SU-DHL-6 (cell line): ENCODE results near the gene ONECUT3.

Source experiments
- H2AFZ ChIP-seq: fragments of 200-600 bp; sonication (generic); 2 replicates; pipeline ENCODE4 v1.6.1; 2014; ENCODE audit warnings: low read depth, mild to moderate bottlenecking, moderate library complexity, mixed read lengths, antibody characterized with exemption, low read length; ENCODE audit not compliant: severe bottlenecking
- H3F3A ChIP-seq: fragments of 200-600 bp; shearing (Covaris generic); 2 replicates; pipeline ENCODE4 v1.6.0; 2016; ENCODE audit warnings: antibody characterized with exemption, mild to moderate bottlenecking; ENCODE audit not compliant: insufficient read depth
- H3K27ac ChIP-seq: fragments of 200-600 bp; sonication (generic); 2 replicates; pipeline ENCODE4 v1.5.1; 2016; ENCODE audit warnings: low read depth, mild to moderate bottlenecking, low read length, moderate library complexity, mixed read lengths
- H3K27me3 ChIP-seq: fragments of 200-600 bp; sonication (generic), shearing (Covaris generic); 2 replicates; pipeline ENCODE4 v1.6.0; 2014; ENCODE audit warnings: mild to moderate bottlenecking, low read length
- H3K36me3 ChIP-seq: fragments of 200-600 bp; sonication (generic); 2 replicates; pipeline ENCODE4 v1.6.1; 2014; ENCODE audit warnings: mild to moderate bottlenecking, low read length, mixed read lengths
- H3K4me2 ChIP-seq: fragments of 300-600, 200-600 bp; shearing (Covaris generic), sonication (generic); 2 replicates; pipeline ENCODE4 v1.6.0; 2014; ENCODE audit warnings: low read length, low read depth, mild to moderate bottlenecking; ENCODE audit not compliant: poor library complexity, severe bottlenecking
- H3K4me3 ChIP-seq: fragments of 200-600 bp; sonication (generic); 2 replicates; pipeline ENCODE4 v1.5.1; 2014; ENCODE audit warnings: antibody characterized with exemption, low read length, mild to moderate bottlenecking, mixed read lengths; ENCODE audit not compliant: insufficient read depth, poor library complexity, severe bottlenecking
- H3K79me2 ChIP-seq: fragments of 200-600 bp; sonication (generic); 2 replicates; pipeline ENCODE4 v1.6.1; 2014; ENCODE audit warnings: mild to moderate bottlenecking, low read length, moderate library complexity; ENCODE audit not compliant: insufficient read depth
- H3K9ac ChIP-seq: fragments of 200-600 bp; sonication (generic); 2 replicates; pipeline ENCODE4 v1.7.0; 2014; ENCODE audit warnings: mild to moderate bottlenecking, low read length
- H3K9me2 ChIP-seq: fragments of 200-600 bp; sonication (generic); replicated peaks from 2 replicates; pipeline ENCODE4 v1.6.1; 2014; ENCODE audit warnings: low read length; ENCODE audit not compliant: insufficient read depth
- H3K9me3 ChIP-seq: fragments of 200-600 bp; sonication (generic); 2 replicates; pipeline ENCODE4 v1.6.1; 2014; ENCODE audit warnings: low read length, mixed read lengths; ENCODE audit not compliant: insufficient read depth
- H4K20me1 ChIP-seq: fragments of 200-600 bp; sonication (generic); 2 replicates; pipeline ENCODE4 v1.6.1; 2014; ENCODE audit warnings: low read depth, mild to moderate bottlenecking, antibody characterized with exemption, low read length, moderate library complexity, mixed read lengths
- CTCF ChIP-seq: fragments of 200-600 bp; sonication (generic); IDR thresholded peaks from one replicate; pipeline ENCODE4 v1.5.1; 2017; ENCODE audit warnings: antibody characterized with exemption, mild to moderate bottlenecking, low read length, moderate library complexity; ENCODE audit not compliant: insufficient read depth, poor library complexity, severe bottlenecking
- EZH2phosphoT487 ChIP-seq: fragments of 200-600 bp; sonication (generic), shearing (Covaris generic); conservative IDR thresholded peaks from 2 replicates; pipeline ENCODE4 v1.6.1; 2018; ENCODE audit warnings: mild to moderate bottlenecking, antibody characterized with exemption, low read length, moderate library complexity, mixed read lengths

ONECUT3 gene

DNA sequence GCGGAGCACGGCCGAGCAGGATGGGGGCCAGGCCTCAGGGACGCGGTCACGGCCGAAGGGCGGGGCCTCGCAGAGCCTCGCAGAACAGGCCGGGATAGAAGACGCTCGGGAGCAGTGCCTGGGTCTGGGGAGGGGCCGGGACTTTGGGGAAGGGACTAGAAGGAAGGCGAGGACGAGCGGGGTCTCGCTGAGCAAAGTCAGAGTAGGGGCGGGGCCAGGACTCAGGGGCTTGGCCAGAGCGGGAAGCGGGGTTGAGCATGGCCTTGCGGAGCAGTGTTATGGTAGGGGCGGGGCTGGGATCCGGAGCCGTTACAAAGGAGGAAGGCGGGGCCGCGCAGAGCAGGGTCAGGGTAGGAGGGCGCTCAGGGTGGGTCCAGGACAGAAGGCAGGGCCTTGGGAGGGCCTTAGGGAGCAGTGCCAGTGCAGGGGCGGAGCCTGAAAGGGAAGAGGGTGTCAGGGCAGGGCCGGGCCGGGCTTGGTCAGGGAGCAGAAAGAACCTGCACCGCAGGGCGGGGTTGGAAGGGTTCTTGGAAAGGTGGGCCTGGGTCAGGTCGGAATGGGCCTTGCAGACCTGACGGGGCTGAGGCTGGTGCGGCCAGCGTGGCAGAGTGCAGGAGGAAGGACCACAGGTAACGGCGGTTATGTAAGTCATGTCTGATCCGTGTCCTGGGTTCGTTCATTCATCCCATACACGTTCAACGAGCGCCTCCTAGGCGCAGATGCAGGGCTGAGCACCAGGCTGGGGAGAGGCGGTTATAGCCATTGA is 59.3 kb downstream of the ONECUT3 start:
- Histone ChIP-seq H3K36me3 (no peaks in the 10 kb centered on the region), H3K79me2 (no peaks in the 10 kb centered on the region), H3K9ac (peak overlapping the region; percentile 52), H3K27ac (peak overlapping the region; percentile 60), H3F3A (0 out of 2 replicates have a peak, but pooled peaks cover 5% of the 10 kb centered on the region), H2AFZ (peak overlapping the region; percentile 67), H3K27me3 (no peaks in the 10 kb centered on the region), H3K9me3 (no peaks in the 10 kb centered on the region), H3K9me2 (no peaks in the 10 kb centered on the region), H4K20me1 (no peaks in the 10 kb centered on the region), H3K4me2 (peak overlapping the region; percentile 67), H3K4me3 (peak overlapping the region; percentile 54)
- TF ChIP-seq EZH2phosphoT487 = no peak
- TF ChIP-seq CTCF = peak; percentile 86

DNA sequence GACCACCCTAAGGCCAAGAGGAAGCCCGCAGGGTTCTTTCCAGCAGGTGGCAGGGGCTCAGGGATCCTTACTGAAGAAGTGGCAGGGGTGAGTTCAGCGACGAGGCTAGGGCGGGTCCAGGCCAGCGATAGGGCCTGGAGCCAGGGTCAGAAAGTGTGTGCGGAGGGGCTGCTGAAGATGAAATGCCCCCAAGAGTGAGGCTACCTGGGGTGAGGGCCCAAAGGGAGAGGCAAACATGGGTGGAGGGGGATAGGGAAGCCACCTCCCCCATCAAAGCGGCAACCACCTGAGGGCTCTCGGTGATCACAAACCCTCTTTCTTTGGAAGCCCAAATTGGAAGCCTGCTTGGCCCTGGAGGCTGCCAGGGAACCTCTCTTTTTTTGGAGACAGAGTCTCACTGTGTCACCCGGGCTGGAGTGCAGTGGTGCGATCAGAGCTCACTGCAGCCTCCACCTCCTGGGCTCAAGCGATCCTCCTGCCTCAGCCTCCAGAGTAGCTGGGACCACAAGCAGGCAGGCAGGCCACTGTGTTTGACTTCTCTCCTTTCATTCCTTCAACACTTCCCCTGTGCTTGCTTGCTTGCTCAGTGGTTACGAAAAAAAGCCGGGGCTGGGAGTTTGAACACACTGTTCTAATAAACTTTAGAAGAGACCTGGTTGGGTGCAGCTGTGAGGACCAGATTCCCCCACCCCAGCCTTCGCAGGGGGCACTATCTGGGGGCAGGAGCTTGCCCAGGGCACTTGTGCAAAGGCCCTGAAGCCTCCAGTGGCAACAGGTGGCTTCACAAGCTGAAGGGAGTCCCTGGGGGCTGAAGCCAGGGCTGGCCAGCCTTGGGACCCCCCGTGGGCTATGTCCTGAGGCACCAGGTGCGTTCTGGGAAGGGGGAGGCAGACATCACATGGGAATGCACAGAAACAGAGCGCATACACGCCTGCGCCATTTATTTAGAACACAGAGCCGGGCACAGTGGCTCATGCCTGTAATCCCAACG is 60.2 kb downstream of the ONECUT3 start:
- peak overlapping the region; percentile 54 for H3K4me3 ChIP-seq
- TF ChIP-seq EZH2phosphoT487 (no peak), CTCF (no peak)

DNA sequence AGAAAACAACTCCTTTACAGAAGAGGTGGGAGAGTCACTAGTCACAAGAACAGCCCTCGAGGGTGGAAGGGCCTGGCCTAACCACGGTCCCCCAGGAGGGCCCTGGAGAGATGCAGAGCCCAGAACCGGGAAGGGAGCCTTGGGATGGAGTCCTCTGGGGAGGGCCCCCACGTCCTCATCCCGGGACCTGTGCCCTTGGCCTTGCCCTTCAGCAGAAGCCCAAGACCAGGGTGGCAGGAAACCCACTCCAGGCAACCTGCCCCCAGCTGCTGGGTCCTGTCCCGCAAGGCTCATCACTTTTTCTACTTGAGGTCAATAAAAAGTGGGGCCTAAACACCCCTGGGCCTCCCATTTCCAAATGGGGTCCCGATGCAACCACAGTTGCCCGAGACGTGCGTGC is 61.1 kb downstream of the ONECUT3 start:
- Histone ChIP-seq H3K27me3 (no peaks in the 10 kb centered on the region), H3F3A (0 out of 2 replicates have a peak, but pooled peaks cover 5% of the 10 kb centered on the region), H3K9me2 (no peaks in the 10 kb centered on the region), H3K4me2 (no peak overlapping the region), H3K9me3 (no peaks in the 10 kb centered on the region), H4K20me1 (no peaks in the 10 kb centered on the region), H3K79me2 (no peaks in the 10 kb centered on the region), H3K9ac (no peak overlapping the region), H3K4me3 (no peak overlapping the region), H2AFZ (no peak overlapping the region), H3K27ac (no peak overlapping the region), H3K36me3 (no peaks in the 10 kb centered on the region)
- TF ChIP-seq EZH2phosphoT487 = no peak
- no peak for TF ChIP-seq CTCF

More for the DNA sequence above, 60.2 kb downstream of the ONECUT3 start:
- no peaks in the 10 kb centered on the region for H4K20me1 ChIP-seq
- peak overlapping the region; percentile 52 for H3K9ac ChIP-seq
- 0 out of 2 replicates have a peak, but pooled peaks cover 5% of the 10 kb centered on the region for H3F3A ChIP-seq
- H2AFZ ChIP-seq = no peak overlapping the region
- H3K27ac ChIP-seq = no peak overlapping the region
- peak overlapping the region; percentile 67 for H3K4me2 ChIP-seq
- no peaks in the 10 kb centered on the region for H3K36me3 ChIP-seq
- H3K9me2 ChIP-seq = no peaks in the 10 kb centered on the region
- H3K79me2 ChIP-seq = no peaks in the 10 kb centered on the region
- H3K9me3 ChIP-seq = no peaks in the 10 kb centered on the region
- H3K27me3 ChIP-seq = no peaks in the 10 kb centered on the region
